CD4-positive, CD25-positive, alpha-beta regulatory T cell (primary cell): ENCODE results near the gene PIWIL4. TPM values are rescaled to one million over a fixed set of nuclear protein-coding genes. Genes with fewer than 3 reads are reported as not detected.
"Not testable (repeated sequence)": the region's sequence is repeated elsewhere in the genome, so short reads cannot be mapped to it uniquely, and the experiment has no call there.

Experiments used
- ATAC-seq, 2 donors: fragments of 150-1000 bp; cut with Tn5 transposase; one replicate each; pipeline ENCODE4 v1.10.0; 2021; ENCODE audit warnings: low read depth in 2 of 2, moderate number of reproducible peaks in 2 of 2, moderate library complexity in 1 of 2
- DNase-seq, 3 donors: peaks; one replicate each; pipeline versions ENCODE4 v3.0.0 to v3.0.0-alpha.2; 2012 to 2022; ENCODE audit warnings: mixed read lengths in 1 of 3
- H3K27ac ChIP-seq: one replicate; pipeline ENCODE4 v1.7.0; 2013; ENCODE audit warnings: mild to moderate bottlenecking, low read length; ENCODE audit not compliant: insufficient read depth, poor library complexity, severe bottlenecking
- H3K27me3 ChIP-seq: one replicate; pipeline ENCODE4 v1.7.0; 2013; ENCODE audit warnings: low read length; ENCODE audit not compliant: control insufficient read depth, insufficient read depth
- H3K36me3 ChIP-seq: one replicate; pipeline ENCODE4 v1.7.0; 2013; ENCODE audit warnings: mild to moderate bottlenecking, low read length, moderate library complexity; ENCODE audit not compliant: control insufficient read depth, insufficient read depth
- H3K4me1 ChIP-seq: 2 replicates; pipeline ENCODE4 v1.7.0; 2013; ENCODE audit warnings: mild to moderate bottlenecking, low read length; ENCODE audit not compliant: insufficient read depth, control insufficient read depth, poor library complexity, severe bottlenecking
- H3K4me3 ChIP-seq: one replicate; pipeline ENCODE4 v1.7.0; 2013; ENCODE audit warnings: low read depth, mild to moderate bottlenecking, low read length, moderate library complexity
- H3K9me3 ChIP-seq, 2 experiments: 1 replicate in 1 of 2; 2 replicates in 1 of 2; pipeline ENCODE4 v1.7.0; 2013; ENCODE audit warnings: low read length in 2 of 2, mild to moderate bottlenecking in 1 of 2, moderate library complexity in 1 of 2; ENCODE audit not compliant: control insufficient read depth in 2 of 2
- H3K27ac Mint-ChIP-seq, 3 donors: one replicate each; pipeline ENCODE4 v1.8.0; 2020 to 2022; ENCODE audit warnings: mild to moderate bottlenecking in 3 of 3, mixed read lengths in 3 of 3, moderate library complexity in 2 of 3
- H3K27me3 Mint-ChIP-seq: one replicate; pipeline ENCODE4 v1.8.0; 2022; ENCODE audit warnings: mild to moderate bottlenecking, mixed read lengths
- H3K36me3 Mint-ChIP-seq: one replicate; pipeline ENCODE4 v1.8.0; 2020; ENCODE audit warnings: mixed read lengths
- H3K4me1 Mint-ChIP-seq, 4 donors: one replicate each; pipeline ENCODE4 v1.8.0; 2020 to 2022; ENCODE audit warnings: mixed read lengths in 4 of 4, mild to moderate bottlenecking in 1 of 4
- H3K4me3 Mint-ChIP-seq, 4 donors: one replicate each; pipeline ENCODE4 v1.8.0; 2020 to 2022; ENCODE audit warnings: mild to moderate bottlenecking in 4 of 4, mixed read lengths in 4 of 4, moderate library complexity in 3 of 4
- H3K9me3 Mint-ChIP-seq, 7 donors: one replicate each; pipeline ENCODE4 v1.8.0; 2020 to 2022; ENCODE audit warnings: mixed read lengths in 7 of 7, mild to moderate bottlenecking in 3 of 7, moderate library complexity in 2 of 7
- polyA plus RNA-seq, 4 donors: library from polyadenylated mRNA; unstranded; fragments of 300-500 nt; fragmentation: Illumina TruSeq; gene quantifications; one replicate each; pipeline ENCODE4 v1.2.3, GENCODE V29; 2021
- total RNA-seq: library from RNA; stranded (reverse); gene quantifications from one replicate; pipeline ENCODE4 v1.2.3, GENCODE V29; 2022

The PIWIL4 gene
- total and polyA plus RNA-seq, 5 donors from 2014 or later, result 0.18 to 1.3 (median 1.3) TPM

GRCh38 chr11:94563176-94563847, 3.9 kb upstream of the PIWIL4 start:
- Histone ChIP-seq H3K4me1 (no peaks in the 10 kb centered on the region), H3K27me3 (no peaks in the 10 kb centered on the region), H3K4me3 (no peak overlapping the region), H3K36me3 (no peaks in the 10 kb centered on the region), H3K9me3 (no peaks in the 10 kb centered on the region), H3K27ac (no peak overlapping the region)
- Mint-ChIP-seq H3K4me3 (no peak overlapping the region), H3K27ac (no peak overlapping the region), H3K4me1 (peaks cover 0 to 2% (median 0%) of the 10 kb centered on the region in 4 donors), H3K36me3 (no peaks in the 10 kb centered on the region), H3K9me3 (peaks cover 0 to 1% (median 0%) of the 10 kb centered on the region in 7 donors), H3K27me3 (no peaks in the 10 kb centered on the region)
- DNase-seq (no peak), ATAC-seq (no peak)

GRCh38 chr11:94563848-94564467, 3.2 kb upstream of the PIWIL4 start:
- no peaks in the 10 kb centered on the region for H3K4me1 ChIP-seq
- H3K9me3 Mint-ChIP-seq, result peaks cover 0 to 1% (median 0%) of the 10 kb centered on the region in 7 donors
- no peaks in the 10 kb centered on the region for H3K27me3 Mint-ChIP-seq
- no peaks in the 10 kb centered on the region for H3K9me3 ChIP-seq
- H3K36me3 ChIP-seq, result no peaks in the 10 kb centered on the region
- DNase-seq (no peak), ATAC-seq (no peak)
- no peak overlapping the region for H3K4me3 ChIP-seq
- H3K4me3 Mint-ChIP-seq, result no peak overlapping the region
- H3K4me1 Mint-ChIP-seq, result peaks cover 0 to 2% (median 0%) of the 10 kb centered on the region in 4 donors
- H3K27ac ChIP-seq, result no peak overlapping the region
- no peaks in the 10 kb centered on the region for H3K27me3 ChIP-seq
- H3K27ac Mint-ChIP-seq, result no peak overlapping the region
- no peaks in the 10 kb centered on the region for H3K36me3 Mint-ChIP-seq

- Histone ChIP-seq H3K4me1 (no peaks in the 10 kb centered on the region), H3K27me3 (no peaks in the 10 kb centered on the region), H3K27ac (no peak overlapping the region), H3K4me3 (no peak overlapping the region), H3K9me3 (no peaks in the 10 kb centered on the region), H3K36me3 (no peaks in the 10 kb centered on the region)
- H3K27ac Mint-ChIP-seq, result no peak overlapping the region
- no peak for ATAC-seq
- H3K27me3 Mint-ChIP-seq, result no peaks in the 10 kb centered on the region
- H3K4me1 Mint-ChIP-seq, result peaks cover 0 to 2% (median 0%) of the 10 kb centered on the region in 4 donors
- no peak overlapping the region for H3K4me3 Mint-ChIP-seq
- no peak for DNase-seq
- peaks cover 0 to 1% (median 0%) of the 10 kb centered on the region in 7 donors for H3K9me3 Mint-ChIP-seq
- H3K36me3 Mint-ChIP-seq, result peaks cover 4% of the 10 kb centered on the region
Measured at GRCh38 chr11:94568200-94568599, 1.0 kb downstream of the PIWIL4 start.

GRCh38 chr11:94568717-94569116, 1.5 kb downstream of the PIWIL4 start:
- Histone ChIP-seq H3K9me3 (no peaks in the 10 kb centered on the region), H3K27ac (no peak overlapping the region), H3K4me1 (no peaks in the 10 kb centered on the region), H3K27me3 (no peaks in the 10 kb centered on the region), H3K36me3 (no peaks in the 10 kb centered on the region), H3K4me3 (no peak overlapping the region)
- no peak overlapping the region for H3K4me3 Mint-ChIP-seq
- H3K27ac Mint-ChIP-seq, result peak overlapping the region in 1 of 3 donors; percentile 29
- peaks cover 0 to 2% (median 0%) of the 10 kb centered on the region in 4 donors for H3K4me1 Mint-ChIP-seq
- ATAC-seq, result no peak
- H3K9me3 Mint-ChIP-seq, result peaks cover 0 to 1% (median 0%) of the 10 kb centered on the region in 7 donors
- no peak for DNase-seq
- H3K27me3 Mint-ChIP-seq, result no peaks in the 10 kb centered on the region
- H3K36me3 Mint-ChIP-seq, result peaks cover 4% of the 10 kb centered on the region

- H3K9me3 Mint-ChIP-seq, H3K27ac ChIP-seq, H3K27me3 ChIP-seq, H3K9me3 ChIP-seq, ATAC-seq, H3K27ac Mint-ChIP-seq, H3K36me3 Mint-ChIP-seq, H3K4me1 ChIP-seq, H3K4me1 Mint-ChIP-seq, DNase-seq, H3K4me3 ChIP-seq, H3K4me3 Mint-ChIP-seq, H3K36me3 ChIP-seq: not testable (repeated sequence)
- peaks cover 11% of the 10 kb centered on the region for H3K27me3 Mint-ChIP-seq
Measured at GRCh38 chr11:94572975-94573374, 5.8 kb downstream of the PIWIL4 start.

- ATAC-seq, result no peak
- no peaks in the 10 kb centered on the region for H3K4me1 Mint-ChIP-seq
- H3K27me3 ChIP-seq, result no peaks in the 10 kb centered on the region
- H3K27me3 Mint-ChIP-seq, result peaks cover 11% of the 10 kb centered on the region
- peaks cover 4% of the 10 kb centered on the region for H3K36me3 Mint-ChIP-seq
- no peak overlapping the region for H3K4me3 Mint-ChIP-seq
- no peak for DNase-seq
- H3K36me3 ChIP-seq, result no peaks in the 10 kb centered on the region
- H3K4me1 ChIP-seq, result no peaks in the 10 kb centered on the region
- no peak overlapping the region for H3K27ac ChIP-seq
- H3K9me3 ChIP-seq, result no peaks in the 10 kb centered on the region
- no peak overlapping the region for H3K27ac Mint-ChIP-seq
- H3K9me3 Mint-ChIP-seq, result peaks cover 0 to 1% (median 0%) of the 10 kb centered on the region in 7 donors
- H3K4me3 ChIP-seq, result no peak overlapping the region
Measured at GRCh38 chr11:94574193-94574961, 7.2 kb downstream of the PIWIL4 start.

GRCh38 chr11:94576306-94576705, 9.1 kb downstream of the PIWIL4 start:
- no peaks in the 10 kb centered on the region for H3K36me3 ChIP-seq
- ATAC-seq, result no peak
- no peak for DNase-seq
- no peaks in the 10 kb centered on the region for H3K9me3 ChIP-seq
- H3K27ac ChIP-seq, result no peak overlapping the region
- no peak overlapping the region for H3K4me3 Mint-ChIP-seq
- peaks cover 11% of the 10 kb centered on the region for H3K27me3 Mint-ChIP-seq
- peaks cover 0 to 1% (median 0%) of the 10 kb centered on the region in 7 donors for H3K9me3 Mint-ChIP-seq
- no peak overlapping the region for H3K4me3 ChIP-seq
- no peaks in the 10 kb centered on the region for H3K4me1 ChIP-seq
- H3K27me3 ChIP-seq, result no peaks in the 10 kb centered on the region
- H3K4me1 Mint-ChIP-seq, result no peaks in the 10 kb centered on the region
- peak overlapping the region in 1 of 3 donors; percentile 63 for H3K27ac Mint-ChIP-seq
- peaks cover 4% of the 10 kb centered on the region for H3K36me3 Mint-ChIP-seq
